H1 (cell line): Measurements from ENCODE around the gene PPIF. TPM values are rescaled to one million over a fixed set of nuclear protein-coding genes. Genes with fewer than 3 reads are reported as not detected.

Experiments used
- CTCF ChIA-PET: fragments of 300-600 bp; sonication (Branson Sonifier 250); formaldehyde crosslinking; loops from one replicate; lab custom pipeline; 2021; ENCODE audit not compliant: partially characterized antibody; lab: Charles Lee
- POLR2A ChIA-PET: fragments of 300-600 bp; sonication (Branson Sonifier 250); formaldehyde crosslinking; loops from one replicate; lab custom pipeline; 2021; ENCODE audit warnings: inconsistent platforms; ENCODE audit not compliant: partially characterized antibody; lab: Charles Lee
- DNase-seq, 2 experiments: peaks; one replicate each; pipeline versions ENCODE4 v3.0.0 to v3.0.0-alpha.2; 2010 to 2022; ENCODE audit warnings: low spot score in 2 of 2, low read depth in 1 of 2, mixed read lengths in 1 of 2
- FAIRE-seq: peaks from 2 replicates; lab custom pipeline; 2011; peaks lifted over from hg19 to GRCh38; lab: Jason Lieb, UNC
- H2AFZ ChIP-seq: 2 replicates; pipeline ENCODE4 v1.8.1; 2012; ENCODE audit warnings: low read length, inconsistent platforms
- H2AK5ac ChIP-seq: 2 replicates; pipeline ENCODE4 v1.6.1; 2013; ENCODE audit warnings: low read depth, low read length
- H2BK120ac ChIP-seq: replicated peaks from 2 replicates; pipeline ENCODE3; 2013; ENCODE audit warnings: low read depth, low read length, inconsistent platforms
- H2BK12ac ChIP-seq: 2 replicates; pipeline ENCODE4 v1.6.1; 2013; ENCODE audit warnings: low read depth, low read length
- H2BK15ac ChIP-seq: 2 replicates; pipeline ENCODE4 v1.6.1; 2013; ENCODE audit warnings: low read length
- H2BK20ac ChIP-seq: 2 replicates; pipeline ENCODE4 v1.6.1; 2013; ENCODE audit warnings: low read length
- H2BK5ac ChIP-seq: 2 replicates; pipeline ENCODE4 v1.6.1; 2013; ENCODE audit warnings: low read depth, low read length
- H3K14ac ChIP-seq: 2 replicates; pipeline ENCODE4 v1.6.1; 2013; ENCODE audit warnings: inconsistent platforms; ENCODE audit not compliant: insufficient read length
- H3K18ac ChIP-seq: 2 replicates; pipeline ENCODE4 v1.6.1; 2013; ENCODE audit warnings: low read length; ENCODE audit errors: extremely low read depth
- H3K23ac ChIP-seq: 2 replicates; pipeline ENCODE4 v1.6.1; 2013; ENCODE audit warnings: inconsistent platforms; ENCODE audit not compliant: insufficient read length
- H3K23me2 ChIP-seq: 2 replicates; pipeline ENCODE4 v1.6.1; 2013; ENCODE audit warnings: low read depth, low read length
- H3K27ac ChIP-seq: 2 replicates; pipeline ENCODE4 v1.6.1; 2011; ENCODE audit warnings: low read depth, low read length, inconsistent platforms
- H3K27me3 ChIP-seq, 4 experiments: replicated peaks in 1 of 4; 1 replicate in 1 of 4; 2 replicates in 3 of 4; pipeline versions ENCODE4 v1.6.1 to v1.8.1; 2011 to 2013; ENCODE audit warnings: low read length in 3 of 4, mild to moderate bottlenecking in 3 of 4, inconsistent platforms in 2 of 4, mixed read lengths in 2 of 4, moderate library complexity in 1 of 4; ENCODE audit not compliant: control insufficient read depth in 3 of 4, insufficient read depth in 3 of 4; ENCODE audit errors: extremely low read depth in 1 of 4
- H3K36me3 ChIP-seq, 4 experiments: 2 replicates each; pipeline versions ENCODE4 v1.6.1 to v1.8.1; 2011 to 2013; ENCODE audit warnings: mild to moderate bottlenecking in 4 of 4, low read length in 3 of 4, moderate library complexity in 2 of 4, control low read depth in 1 of 4, inconsistent platforms in 1 of 4; ENCODE audit not compliant: insufficient read depth in 4 of 4, control insufficient read depth in 2 of 4
- H3K4ac ChIP-seq: replicated peaks from 2 replicates; pipeline ENCODE3; 2013; ENCODE audit warnings: low read length, low read depth, mixed read lengths, inconsistent platforms; ENCODE audit not compliant: insufficient read length
- H3K4me1 ChIP-seq, 4 experiments: replicated peaks in 1 of 4; 1 replicate in 1 of 4; 2 replicates in 3 of 4; pipeline versions ENCODE4 v1.6.1 to v1.8.1; 2011 to 2013; ENCODE audit warnings: low read length in 3 of 4, inconsistent platforms in 2 of 4, mixed read lengths in 1 of 4; ENCODE audit not compliant: insufficient read depth in 4 of 4, control insufficient read depth in 3 of 4
- H3K4me2 ChIP-seq, 2 experiments: 2 replicates each; pipeline versions ENCODE4 v1.6.1 to v1.8.1; 2011 to 2013; ENCODE audit warnings: low read depth in 2 of 2, low read length in 2 of 2, control low read depth in 1 of 2, inconsistent platforms in 1 of 2, mild to moderate bottlenecking in 1 of 2; ENCODE audit not compliant: insufficient read depth in 1 of 2
- H3K4me3 ChIP-seq, 4 experiments: fragments of 200-600, 300-600 bp in 1 of 4; sonication (generic), shearing (Covaris generic), sonication (Bioruptor Twin) in 1 of 4; 2 replicates each; pipeline versions ENCODE4 v1.5.1 to v1.8.1; 2011 to 2016; ENCODE audit warnings: low read length in 4 of 4, low read depth in 3 of 4, control low read depth in 2 of 4, inconsistent platforms in 2 of 4, mild to moderate bottlenecking in 2 of 4, mixed read lengths in 1 of 4, moderate library complexity in 1 of 4; ENCODE audit not compliant: insufficient read depth in 2 of 4; ENCODE audit errors: extremely low read depth in 1 of 4
- H3K56ac ChIP-seq: replicated peaks from 2 replicates; pipeline ENCODE3; 2013; ENCODE audit warnings: low read depth, mild to moderate bottlenecking, mixed read lengths, low read length, inconsistent platforms; ENCODE audit not compliant: insufficient read length
- H3K79me1 ChIP-seq: 2 replicates; pipeline ENCODE4 v1.6.1; 2013; ENCODE audit warnings: low read depth, low read length, control low read depth
- H3K79me2 ChIP-seq, 2 experiments: 2 replicates each; pipeline versions ENCODE4 v1.6.1 to v1.8.1; 2012 to 2013; ENCODE audit warnings: low read length in 2 of 2, mild to moderate bottlenecking in 2 of 2, inconsistent platforms in 1 of 2; ENCODE audit not compliant: insufficient read depth in 2 of 2, control insufficient read depth in 1 of 2
- H3K9ac ChIP-seq, 4 experiments: replicated peaks in 1 of 4; 1 replicate in 1 of 4; 2 replicates in 3 of 4; pipeline versions ENCODE4 v1.6.1 to v1.8.1; 2011 to 2013; ENCODE audit warnings: low read depth in 3 of 4, low read length in 3 of 4, control low read depth in 2 of 4, mild to moderate bottlenecking in 2 of 4, moderate library complexity in 2 of 4, inconsistent platforms in 1 of 4; ENCODE audit errors: extremely low read depth in 1 of 4
- H3K9me3 ChIP-seq, 2 experiments: 2 replicates each; pipeline versions ENCODE4 v1.6.1 to v1.8.1; 2012 to 2013; ENCODE audit warnings: mild to moderate bottlenecking in 2 of 2, moderate library complexity in 2 of 2, control low read depth in 1 of 2, inconsistent platforms in 1 of 2, low read depth in 1 of 2, low read length in 1 of 2, mixed read lengths in 1 of 2; ENCODE audit not compliant: insufficient read depth in 2 of 2
- H4K20me1 ChIP-seq, 2 experiments: replicated peaks in 1 of 2; 2 replicates each; pipeline versions ENCODE3 to v1.8.1; 2011 to 2013; ENCODE audit warnings: inconsistent platforms in 2 of 2, low read length in 2 of 2, mild to moderate bottlenecking in 1 of 2; ENCODE audit not compliant: insufficient read depth in 2 of 2, control insufficient read depth in 1 of 2
- H4K5ac ChIP-seq: 2 replicates; pipeline ENCODE4 v1.6.1; 2013; ENCODE audit warnings: low read length, low read depth, mixed read lengths, inconsistent platforms; ENCODE audit not compliant: insufficient read length
- H4K8ac ChIP-seq: 2 replicates; pipeline ENCODE4 v1.8.0; 2013; ENCODE audit warnings: mild to moderate bottlenecking, moderate library complexity, low read length, inconsistent platforms; ENCODE audit not compliant: insufficient read depth; ENCODE audit errors: extremely low read depth
- H4K91ac ChIP-seq: replicated peaks from 2 replicates; pipeline ENCODE3; 2013; ENCODE audit warnings: low read length, mixed read lengths, inconsistent platforms; ENCODE audit not compliant: insufficient read length
- CBX8 ChIP-seq: fragments of 300-800, 300-1000 bp; sonication (generic); IDR thresholded peaks from 2 replicates; pipeline ENCODE4 v1.7.1; 2016; ENCODE audit warnings: low read depth, low read length, borderline replicate concordance
- CHD1 ChIP-seq: IDR thresholded peaks from 2 replicates; pipeline ENCODE4 v1.6.1; 2012; ENCODE audit warnings: low read depth, low read length, improper control_type of control experiment
- FOSL1 ChIP-seq: IDR thresholded peaks from 2 replicates; pipeline ENCODE4 v1.6.1; 2011; ENCODE audit warnings: mild to moderate bottlenecking, low read depth, low read length, moderate library complexity; ENCODE audit not compliant: insufficient read depth
- GTF2F1 ChIP-seq: IDR thresholded peaks from 2 replicates; pipeline ENCODE4 v1.6.1; 2012; ENCODE audit warnings: low read depth, low read length, improper control_type of control experiment, borderline replicate concordance
- HDAC2 ChIP-seq, 2 experiments: fragments of 300-600 bp in 1 of 2; sonication (generic) in 1 of 2; IDR thresholded peaks; 2 replicates each; pipeline ENCODE4 v1.6.1; 2011 to 2012; ENCODE audit warnings: low read depth in 2 of 2, low read length in 2 of 2, mild to moderate bottlenecking in 2 of 2, moderate library complexity in 2 of 2, borderline replicate concordance in 1 of 2, inconsistent platforms in 1 of 2
- KDM1A ChIP-seq: fragments of 200-600, 300-600 bp; sonication (generic); IDR thresholded peaks from 2 replicates; pipeline ENCODE4 v1.7.1; 2016; ENCODE audit warnings: mild to moderate bottlenecking, low read length, borderline replicate concordance
- POLR2A ChIP-seq, 2 experiments: IDR thresholded peaks; 1 replicate in 1 of 2; 2 replicates in 1 of 2; pipeline ENCODE4 v1.6.1; 2011; ENCODE audit warnings: low read depth in 2 of 2, low read length in 2 of 2, mild to moderate bottlenecking in 2 of 2; ENCODE audit errors: control extremely low read depth in 1 of 2
- POLR2AphosphoS5 ChIP-seq: IDR thresholded peaks from 2 replicates; pipeline ENCODE4 v1.6.1; 2011; ENCODE audit warnings: low read depth, low read length
- SIRT6 ChIP-seq: IDR thresholded peaks from one replicate; pipeline ENCODE4 v1.7.1; 2012; ENCODE audit warnings: low read length, inconsistent platforms
- SP1 ChIP-seq: IDR thresholded peaks from 2 replicates; pipeline ENCODE4 v1.6.1; 2011; ENCODE audit warnings: low read depth, low read length
- SRF ChIP-seq: IDR thresholded peaks from 2 replicates; pipeline ENCODE4 v1.6.1; 2011; ENCODE audit warnings: mild to moderate bottlenecking, low read depth, low read length, moderate library complexity
- TBP ChIP-seq: IDR thresholded peaks from 2 replicates; pipeline ENCODE4 v1.6.1; 2011; ENCODE audit warnings: low read depth, low read length, improper control_type of control experiment
- TEAD4 ChIP-seq: IDR thresholded peaks from 2 replicates; pipeline ENCODE4 v1.6.1; 2012; ENCODE audit warnings: low read depth, low read length, inconsistent platforms, mixed read lengths
- WGBS, 2 experiments: shearing (Covaris generic) in 1 of 2; methylation state at CpG; one replicate each; pipeline versions ENCODE4 v1.1.6 to v1.1.7; 2013 to 2015; ENCODE audit warnings: low lambda C conversion rate in 2 of 2, mixed read lengths in 2 of 2, inconsistent platforms in 1 of 2, low coverage in 1 of 2, missing lambda C conversion rate in 1 of 2; ENCODE audit not compliant: insufficient replicate concordance in 2 of 2, insufficient coverage in 1 of 2, insufficient read length in 1 of 2; ENCODE audit errors: extremely low coverage in 1 of 2, missing lambda C conversion rate in 1 of 2; 5-methylcytosine and 5-hydroxymethylcytosine counted together
- polyA plus RNA-seq, 7 experiments: library from polyadenylated mRNA; depleted of rRNA in 3 of 7; stranded (reverse) in 5 of 7; unstranded in 2 of 7; fragments of >200 nt in 5 of 7; fragments of 200-250 nt in 2 of 7; gene quantifications; 1 replicate in 5 of 7; 2 replicates in 1 of 7; 4 replicates in 1 of 7; pipeline versions ENCODE4 v1.2.1 to v1.2.3, GENCODE V29; 2011 to 2013; ENCODE audit warnings: missing spikeins in 2 of 7, mixed read lengths in 2 of 7
- total RNA-seq: library from RNA; stranded (reverse); fragmentation: NEBNext Ultra II Directional; extraction: Animal tissue kit (Norgen Biotek cat#: 25700); gene quantifications from 2 replicates; pipeline ENCODE4 v1.2.1, GENCODE V29; 2021
- TF ChIP-seq, protein P1 (sequence below): IDR thresholded peaks from 2 replicates; pipeline ENCODE4 v1.6.1; 2012; ENCODE audit warnings: inconsistent platforms

Gene PPIF
- total and polyA plus RNA-seq, 2 of the 8 experiments (the other 6 are each of a cell fraction or from before 2014, with no cell fraction given), result 70.2 to 77.6 TPM

DNA sequence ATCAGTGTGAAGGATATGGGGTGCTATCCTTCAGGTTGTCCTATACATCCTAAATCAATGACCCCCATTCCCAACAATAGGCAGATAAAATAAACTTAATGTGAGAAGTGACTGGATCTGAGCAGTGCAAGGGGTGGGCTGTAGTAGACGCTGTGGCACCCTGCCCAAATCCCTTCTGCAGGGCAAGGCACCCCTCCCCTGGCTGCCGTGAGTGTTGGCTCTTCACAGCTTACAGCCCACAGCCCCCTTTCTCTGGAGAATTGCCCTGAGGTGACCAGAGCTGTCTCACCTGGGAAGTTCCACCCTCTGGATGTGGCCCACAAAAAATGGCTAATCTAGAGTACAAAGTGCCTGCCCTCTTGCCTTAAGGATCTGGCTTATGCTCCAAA is 25.8 kb upstream of the PPIF start:
- Histone ChIP-seq H4K8ac (no peak overlapping the region), H3K18ac (no peak overlapping the region), H3K4me1 (peaks cover 4 to 22% (median 17%) of the 10 kb centered on the region in 4 experiments), H2BK120ac (no peak overlapping the region), H2BK20ac (no peak overlapping the region), H3K27me3 (no peaks in the 10 kb centered on the region), H3K79me1 (no peaks in the 10 kb centered on the region), H3K4me3 (no peak overlapping the region), H2BK12ac (peak overlapping the region; percentile 50; the same call in 1 of the 2 replicates), H3K36me3 (no peaks in the 10 kb centered on the region), H3K14ac (no peak overlapping the region), H2BK5ac (no peak overlapping the region), H3K9ac (no peak overlapping the region), H3K9me3 (no peaks in the 10 kb centered on the region), H3K23ac (no peak overlapping the region), H3K56ac (no peak overlapping the region), H3K27ac (no peak overlapping the region), H3K4me2 (no peak overlapping the region), H2AK5ac (no peak overlapping the region; the same call in 1 of the 2 replicates), H2BK15ac (no peak overlapping the region), H3K23me2 (peaks cover 10% of the 10 kb centered on the region; the same call in 1 of the 2 replicates), H4K91ac (no peak overlapping the region), H4K20me1 (no peaks in the 10 kb centered on the region), H3K79me2 (no peaks in the 10 kb centered on the region; a peak in 1 of 4 replicates), H2AFZ (no peak overlapping the region), H3K4ac (no peak overlapping the region), H4K5ac (no peak overlapping the region)
- DNase-seq, result no peak
- CTCF ChIA-PET, result interaction anchor here (2.9 kb wide), 1 partner anchor 14 kb away, joined by 13 read pairs; no protein-coding TSS in a partner anchor
- no peak for FAIRE-seq
- POLR2A ChIA-PET, result interaction anchor here (1.4 kb wide), 1 partner anchor 123 kb away, joined by 3 read pairs; no protein-coding TSS in a partner anchor
- WGBS, 2 experiments, result 83% methylated on average over 2 of the region's 2 CpGs; no CpG with 5 or more reads in 1 of the 2 experiments
- TF ChIP-seq SIRT6, result no peak
- no peak for TF ChIP-seq TBP
- TF ChIP-seq GTF2F1, result no peak
- TF ChIP-seq SP1, result no peak
- TF ChIP-seq POLR2A (IDR thresholded peaks at IDR 0.05; ENCODE audit: control extremely low read depth in 1 of 2, low read depth in 2 of 2, low read length in 2 of 2), result no peak
- no peak for TF ChIP-seq FOSL1
- TF ChIP-seq KDM1A, result no peak
- no peak for TF ChIP-seq CBX8
- TF ChIP-seq, protein P1, sequence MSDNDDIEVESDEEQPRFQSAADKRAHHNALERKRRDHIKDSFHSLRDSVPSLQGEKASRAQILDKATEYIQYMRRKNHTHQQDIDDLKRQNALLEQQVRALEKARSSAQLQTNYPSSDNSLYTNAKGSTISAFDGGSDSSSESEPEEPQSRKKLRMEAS, result no peak
- TF ChIP-seq TEAD4, result no peak
- TF ChIP-seq SRF, result no peak
- no peak for TF ChIP-seq CHD1
- no peak for TF ChIP-seq HDAC2 (IDR thresholded peaks at IDR 0.05; ENCODE audit: borderline replicate concordance in 1 of 2, low read depth in 2 of 2, low read length in 2 of 2)
- no peak for TF ChIP-seq POLR2AphosphoS5
